Body of pancreas (tissue), 4 donors: Measurements from ENCODE around the gene PCBP3. TPM values are rescaled to one million over a fixed set of nuclear protein-coding genes. Genes with fewer than 3 reads are reported as not detected.

Experiments
- ATAC-seq: fragments of 150-250 bp; one replicate; pipeline ENCODE4 v1.9.1; 2016
- DNase-seq, 4 donors: peaks; one replicate each; pipeline ENCODE4 v3.0.0-alpha.2; 2019
- H3K27ac ChIP-seq, 4 donors: fragments of 200-600 bp; sonication (generic); 1 replicate in 3 of 4; 2 replicates in 1 of 4; pipeline versions ENCODE4 v1.5.1 to v1.6.1; 2016 to 2019; ENCODE audit warnings: mild to moderate bottlenecking in 1 of 4, mixed read lengths in 1 of 4, moderate library complexity in 1 of 4
- H3K27me3 ChIP-seq, 2 donors: fragments of 200-600 bp; sonication (generic); one replicate each; pipeline ENCODE4 v1.6.0; 2016; ENCODE audit warnings: mild to moderate bottlenecking in 1 of 2
- H3K36me3 ChIP-seq, 2 donors: fragments of 200-600 bp; sonication (generic); replicated peaks in 1 of 2; 2 replicates each; pipeline ENCODE4 v1.5.1; 2016; ENCODE audit warnings: low read depth in 2 of 2; ENCODE audit not compliant: insufficient read depth in 1 of 2
- H3K4me1 ChIP-seq: fragments of 200-600 bp; sonication (generic); one replicate; pipeline ENCODE4 v1.6.0; 2016
- H3K4me3 ChIP-seq, 2 donors: fragments of 200-600 bp; sonication (generic); 1 replicate in 1 of 2; 2 replicates in 1 of 2; pipeline ENCODE4 v1.5.1; 2016 to 2019
- H3K9me3 ChIP-seq, 3 donors: fragments of 200-600 bp; sonication (generic); 1 replicate in 2 of 3; 2 replicates in 1 of 3; pipeline ENCODE4 v1.5.1; 2016
- POLR2A ChIP-seq, 3 donors: fragments of 450-650 bp; IDR thresholded peaks; one replicate each; pipeline ENCODE4 v1.6.1; 2016; ENCODE audit warnings: antibody characterized with exemption in 3 of 3, mild to moderate bottlenecking in 2 of 3
- WGBS, 2 donors: methylation state at CpG; one replicate each; pipeline ENCODE4 v1.1.5; 2017; 5-methylcytosine and 5-hydroxymethylcytosine counted together
- intact Hi-C: fragments of 100-400 bp; cut with DNase I; formaldehyde crosslinking; loops from one replicate; pipeline ENCODE4 v1.15.1; 2023
- total RNA-seq, 2 donors: library from RNA; depleted of rRNA; stranded (reverse); fragments of >200 nt; gene quantifications; one replicate each; pipeline ENCODE4 v1.1.0, GENCODE V29; 2016
- TF ChIP-seq, protein P1 (sequence below), 7 experiments: fragments of 450-650 bp in 4 of 7; fragments of 200-600 bp in 3 of 7; sonication (generic) in 3 of 7; IDR thresholded peaks; one replicate each; pipeline ENCODE4 v1.5.1; 2016 to 2019; ENCODE audit warnings: antibody characterized with exemption in 7 of 7

Gene PCBP3
- total RNA-seq, 2 donors from 2014 or later = 1.3 to 4.6 TPM

DNA sequence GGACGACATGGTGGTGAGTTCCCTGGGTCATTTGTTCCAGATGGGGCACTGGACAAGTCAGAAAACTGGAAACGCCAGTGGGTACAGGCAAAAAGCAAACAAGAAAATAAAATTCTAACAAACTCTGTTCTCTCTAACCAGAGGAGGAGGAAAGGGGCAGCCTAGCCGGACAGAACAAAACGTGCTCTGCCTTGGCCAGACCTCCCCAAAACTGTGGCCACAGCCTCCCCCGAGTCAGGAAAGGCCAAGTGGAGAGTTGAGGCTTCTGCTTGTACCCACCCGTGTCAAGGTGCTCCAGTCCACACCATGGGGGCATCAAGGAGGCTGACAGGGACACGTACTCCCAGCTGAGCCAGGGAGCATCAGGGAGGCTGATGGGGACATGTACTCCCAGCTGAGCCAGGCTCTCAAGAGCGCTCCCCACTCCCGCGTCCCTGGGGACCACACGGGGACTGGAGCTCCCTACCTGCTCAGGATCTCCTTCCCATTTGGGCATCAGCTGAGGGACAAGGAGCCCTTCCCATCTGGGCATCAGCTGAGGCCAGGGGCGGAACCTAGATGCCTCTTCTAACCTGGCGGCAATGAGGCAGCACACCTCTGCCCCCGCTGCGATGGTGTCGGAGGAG lies 183.3 kb downstream of the PCBP3 start:
- Histone ChIP-seq H3K27ac (no peak overlapping the region), H3K9me3 (no peaks in the 10 kb centered on the region), H3K36me3 (no peaks in the 10 kb centered on the region), H3K4me1 (no peaks in the 10 kb centered on the region), H3K27me3 (no peaks in the 10 kb centered on the region), H3K4me3 (no peak overlapping the region)
- TF ChIP-seq, protein P1, sequence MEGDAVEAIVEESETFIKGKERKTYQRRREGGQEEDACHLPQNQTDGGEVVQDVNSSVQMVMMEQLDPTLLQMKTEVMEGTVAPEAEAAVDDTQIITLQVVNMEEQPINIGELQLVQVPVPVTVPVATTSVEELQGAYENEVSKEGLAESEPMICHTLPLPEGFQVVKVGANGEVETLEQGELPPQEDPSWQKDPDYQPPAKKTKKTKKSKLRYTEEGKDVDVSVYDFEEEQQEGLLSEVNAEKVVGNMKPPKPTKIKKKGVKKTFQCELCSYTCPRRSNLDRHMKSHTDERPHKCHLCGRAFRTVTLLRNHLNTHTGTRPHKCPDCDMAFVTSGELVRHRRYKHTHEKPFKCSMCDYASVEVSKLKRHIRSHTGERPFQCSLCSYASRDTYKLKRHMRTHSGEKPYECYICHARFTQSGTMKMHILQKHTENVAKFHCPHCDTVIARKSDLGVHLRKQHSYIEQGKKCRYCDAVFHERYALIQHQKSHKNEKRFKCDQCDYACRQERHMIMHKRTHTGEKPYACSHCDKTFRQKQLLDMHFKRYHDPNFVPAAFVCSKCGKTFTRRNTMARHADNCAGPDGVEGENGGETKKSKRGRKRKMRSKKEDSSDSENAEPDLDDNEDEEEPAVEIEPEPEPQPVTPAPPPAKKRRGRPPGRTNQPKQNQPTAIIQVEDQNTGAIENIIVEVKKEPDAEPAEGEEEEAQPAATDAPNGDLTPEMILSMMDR (IDR thresholded peaks at IDR 0.05) = no peak
- TF ChIP-seq POLR2A (IDR thresholded peaks at IDR 0.05) = no peak
- intact Hi-C loops = loop anchor here (10.0 kb wide), 1 partner anchor 272 kb away; no protein-coding TSS in a partner anchor
- no peak for DNase-seq
- ATAC-seq = no peak
- WGBS, 2 donors = 84% methylated on average over 9 to 16 of the region's 16 CpGs

DNA sequence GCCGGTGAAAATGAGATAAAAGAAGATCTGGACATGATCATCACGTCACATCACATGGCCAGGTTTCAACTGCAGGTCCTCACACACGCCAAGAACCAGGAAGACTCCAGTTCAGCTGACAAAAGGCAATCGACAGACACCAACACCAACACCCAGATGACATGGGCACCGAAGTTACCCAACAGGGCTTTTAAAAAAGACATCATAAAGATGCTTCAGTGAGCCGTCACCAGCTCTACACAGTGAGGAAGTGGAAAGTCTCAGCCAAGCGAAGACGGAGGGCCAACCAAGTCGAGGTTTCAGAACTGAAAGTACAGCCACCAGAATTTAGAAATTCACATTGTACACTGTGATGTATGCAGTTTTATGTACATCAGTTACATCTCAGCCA lies 183.8 kb downstream of the PCBP3 start:
- TF ChIP-seq, protein P1 (IDR thresholded peaks at IDR 0.05) = no peak
- TF ChIP-seq POLR2A (IDR thresholded peaks at IDR 0.05) = no peak
- Histone ChIP-seq H3K27ac (no peak overlapping the region), H3K4me3 (no peak overlapping the region), H3K9me3 (no peaks in the 10 kb centered on the region), H3K36me3 (no peaks in the 10 kb centered on the region), H3K4me1 (no peaks in the 10 kb centered on the region), H3K27me3 (no peaks in the 10 kb centered on the region)
- 67 to 76% methylated on average over 9 of the region's 9 CpGs for WGBS, 2 donors
- no peak for ATAC-seq
- intact Hi-C loops = loop anchor here (10.0 kb wide), 1 partner anchor 272 kb away; no protein-coding TSS in a partner anchor
- DNase-seq = no peak

DNA sequence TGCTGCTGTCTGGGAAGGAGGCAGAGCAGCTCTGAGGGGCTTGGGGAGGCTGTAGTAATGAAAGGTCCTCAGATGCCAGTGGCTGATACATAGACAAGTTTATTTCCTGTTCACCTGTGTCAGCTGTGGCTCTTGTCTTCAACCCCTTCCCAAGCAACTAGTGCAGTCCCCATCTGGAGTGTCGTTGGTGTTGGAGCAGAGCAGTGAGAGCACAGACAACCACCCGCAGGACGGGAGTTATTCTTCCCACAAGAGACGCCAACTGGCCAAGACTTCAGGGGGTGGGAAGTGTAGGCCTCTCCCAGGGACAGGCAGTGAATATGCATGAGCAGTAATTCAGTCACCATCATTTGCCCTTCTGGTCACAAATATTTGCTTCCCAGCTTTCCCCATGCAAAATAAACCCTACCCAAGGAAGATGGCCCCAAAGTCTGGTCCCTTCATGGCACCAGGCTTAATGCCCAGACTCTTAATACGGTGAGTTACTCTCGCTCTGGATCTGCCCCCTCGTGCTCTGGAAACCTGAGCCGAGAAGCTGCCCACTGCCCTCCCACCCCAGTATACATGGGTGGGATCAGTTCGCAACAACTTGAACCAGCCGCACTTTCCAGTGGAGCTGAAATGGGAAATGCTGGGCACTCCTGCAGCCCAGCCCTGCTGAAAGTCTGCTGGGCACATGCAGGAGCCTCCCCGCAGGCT lies 184.5 kb downstream of the PCBP3 start:
- Histone ChIP-seq H3K4me1 (no peaks in the 10 kb centered on the region), H3K9me3 (no peaks in the 10 kb centered on the region), H3K27me3 (no peaks in the 10 kb centered on the region), H3K36me3 (no peaks in the 10 kb centered on the region), H3K4me3 (no peak overlapping the region), H3K27ac (no peak overlapping the region)
- ATAC-seq (no peak), DNase-seq (no peak)
- TF ChIP-seq, protein P1 (IDR thresholded peaks at IDR 0.05) = no peak
- TF ChIP-seq POLR2A (IDR thresholded peaks at IDR 0.05) = no peak
- intact Hi-C loops = loop anchor here (10.0 kb wide), 1 partner anchor 273 kb away; no protein-coding TSS in a partner anchor
- 76 to 78% methylated on average over 10 to 11 of the region's 11 CpGs for WGBS, 2 donors

DNA sequence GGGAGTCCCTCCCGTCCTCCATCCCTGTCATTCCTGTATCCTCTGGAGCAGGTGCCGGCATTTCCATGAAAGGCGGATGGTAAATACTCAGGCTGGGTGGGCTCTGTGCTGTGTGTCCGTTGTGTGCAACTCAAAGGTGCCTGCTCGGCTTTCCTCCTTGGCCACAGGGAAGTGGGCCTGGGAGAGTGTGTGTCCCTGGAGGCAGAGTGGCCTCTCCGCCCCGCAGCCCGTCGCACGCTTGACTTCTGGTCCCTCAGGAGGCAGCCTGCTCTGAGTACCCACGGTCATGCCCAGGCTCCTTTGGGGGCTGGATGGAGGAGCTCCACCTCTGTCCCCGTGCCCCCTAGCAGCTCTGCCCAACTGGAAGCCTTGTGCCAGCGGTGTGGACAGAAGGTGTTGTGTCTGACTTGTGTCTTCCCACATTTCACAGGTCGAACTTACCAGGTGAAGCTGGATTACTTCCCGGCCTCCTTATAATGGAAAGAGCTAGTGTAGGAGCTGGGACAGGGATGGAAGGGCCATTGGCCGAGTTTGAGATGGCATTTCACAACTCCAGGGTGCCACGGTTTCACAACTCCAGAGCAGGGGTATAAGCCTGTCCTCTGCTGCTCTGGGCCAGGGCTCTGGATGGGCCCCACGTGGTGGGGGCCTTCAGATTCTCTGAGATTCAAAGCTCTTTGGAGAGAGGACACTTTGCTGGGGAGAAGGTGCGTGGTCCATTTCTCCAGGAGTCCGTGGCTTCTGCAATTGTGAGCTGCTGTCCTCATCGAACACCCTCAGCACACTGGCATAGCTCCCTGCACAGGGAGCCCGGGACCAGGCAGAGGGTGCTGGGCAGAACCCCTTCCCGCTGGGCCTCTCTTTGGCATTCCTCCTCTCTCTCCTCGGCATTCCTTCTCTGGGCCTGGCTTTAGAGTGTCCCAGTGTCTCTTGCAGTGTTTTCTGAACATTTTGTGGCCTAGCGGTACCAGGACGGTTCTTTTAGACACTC lies 185.3 kb downstream of the PCBP3 start:
- intact Hi-C loops = loop anchor here (10.0 kb wide), 1 partner anchor 274 kb away; no protein-coding TSS in a partner anchor
- no peaks in the 10 kb centered on the region for H3K36me3 ChIP-seq
- H3K27ac ChIP-seq = no peak overlapping the region
- H3K4me3 ChIP-seq = no peak overlapping the region
- ATAC-seq = no peak
- DNase-seq = no peak
- no peaks in the 10 kb centered on the region for H3K9me3 ChIP-seq
- TF ChIP-seq, protein P1 (IDR thresholded peaks at IDR 0.05) = no peak
- no peak for TF ChIP-seq POLR2A (IDR thresholded peaks at IDR 0.05)
- H3K4me1 ChIP-seq = no peaks in the 10 kb centered on the region
- 72 to 78% methylated on average over 14 to 26 of the region's 26 CpGs for WGBS, 2 donors
- H3K27me3 ChIP-seq = no peaks in the 10 kb centered on the region
